HG03457 (cell line): Measurements from ENCODE around the gene CERS6.
"Not testable (repeated sequence)": the region's sequence is repeated elsewhere in the genome, so short reads cannot be mapped to it uniquely, and the experiment has no call there.

Source experiments
- ATAC-seq: cut with Tn5 transposase; IDR thresholded peaks from one replicate; pipeline ENCODE4 v1.9.1; 2021; ENCODE audit warnings: moderate number of reproducible peaks; ENCODE audit not compliant: unreplicated experiment

Gene CERS6

GRCh38 chr2:168753765-168754329 is 297.8 kb downstream of the CERS6 start:
- ATAC-seq = no peak

- ATAC-seq = no peak
Observed at GRCh38 chr2:168757223-168757622, 301.2 kb downstream of the CERS6 start.

GRCh38 chr2:168758970-168759820 is 303.1 kb downstream of the CERS6 start:
- peak; percentile 75 for ATAC-seq

- no peak for ATAC-seq
Observed at GRCh38 chr2:168765401-168765800, 309.3 kb downstream of the CERS6 start.

- ATAC-seq = no peak
Observed at GRCh38 chr2:168766600-168766999, 310.5 kb downstream of the CERS6 start.

GRCh38 chr2:168767258-168767657 is 311.2 kb downstream of the CERS6 start:
- ATAC-seq = no peak

GRCh38 chr2:168768357-168768756 is 312.3 kb downstream of the CERS6 start:
- ATAC-seq = not testable (repeated sequence)

- ATAC-seq = no peak
Observed at GRCh38 chr2:168770796-168771195, 314.7 kb downstream of the CERS6 start.

GRCh38 chr2:168772704-168773103 is 316.6 kb downstream of the CERS6 start:
- ATAC-seq = no peak

GRCh38 chr2:168773128-168773527 is 317.1 kb downstream of the CERS6 start:
- no peak for ATAC-seq

- no peak for ATAC-seq
Observed at GRCh38 chr2:168773719-168774521, 317.8 kb downstream of the CERS6 start.

GRCh38 chr2:168775837-168776236 is 319.8 kb downstream of the CERS6 start:
- ATAC-seq = no peak

- ATAC-seq = no peak
Observed at GRCh38 chr2:168780669-168781071, 324.6 kb downstream of the CERS6 start.

GRCh38 chr2:168781191-168781817 is 325.2 kb downstream of the CERS6 start:
- ATAC-seq = no peak

GRCh38 chr2:168782271-168782670 is 326.2 kb downstream of the CERS6 start:
- ATAC-seq = no peak

- ATAC-seq = no peak
Observed at GRCh38 chr2:168784993-168785392, 328.9 kb downstream of the CERS6 start.

- no peak for ATAC-seq
Observed at GRCh38 chr2:168787098-168787781, 331.2 kb downstream of the CERS6 start.

- no peak for ATAC-seq
Observed at GRCh38 chr2:168787782-168788376, 331.8 kb downstream of the CERS6 start.

- ATAC-seq = no peak
Observed at GRCh38 chr2:168789776-168790175, 333.7 kb downstream of the CERS6 start.

GRCh38 chr2:168790226-168790902 is 334.3 kb downstream of the CERS6 start:
- no peak for ATAC-seq
